B cell (primary cell): Measurements from ENCODE around the gene RALBP1. TPM values are rescaled to one million over a fixed set of nuclear protein-coding genes. Genes with fewer than 3 reads are reported as not detected.
"Not testable (repeated sequence)": the region's sequence is repeated elsewhere in the genome, so short reads cannot be mapped to it uniquely, and the experiment has no call there.

Experiments used
- ATAC-seq: fragments of 200-7000 bp; cut with Tn5 transposase; one replicate; pipeline ENCODE4 v1.10.0; 2021; ENCODE audit warnings: low read depth, mild to moderate bottlenecking, moderate number of reproducible peaks, moderate library complexity
- CTCF ChIA-PET: fragments of 350-600 bp; sonication (Branson Sonifier 250); formaldehyde crosslinking; loops from one replicate; lab custom pipeline; 2021; ENCODE audit warnings: antibody characterized with exemption, inconsistent platforms; lab: Charles Lee
- POLR2A ChIA-PET: fragments of 350-600 bp; sonication (Branson Sonifier 250); formaldehyde crosslinking; loops from one replicate; lab custom pipeline; 2021; ENCODE audit warnings: antibody characterized with exemption; lab: Charles Lee
- DNase-seq: peaks from one replicate; pipeline ENCODE4 v3.0.0; 2013
- H2AFZ ChIP-seq: 2 replicates; pipeline ENCODE4 v1.6.1; 2012; ENCODE audit warnings: mild to moderate bottlenecking, low read depth, low read length; ENCODE audit not compliant: insufficient read depth, poor library complexity, severe bottlenecking
- H3K27ac ChIP-seq, 2 donors: 1 replicate in 1 of 2; 2 replicates in 1 of 2; pipeline ENCODE4 v1.5.1; 2012 to 2013; ENCODE audit warnings: low read length in 2 of 2, mild to moderate bottlenecking in 2 of 2, moderate library complexity in 1 of 2
- H3K27me3 ChIP-seq, 4 experiments: fragments of 200-600 bp in 1 of 4; sonication (generic) in 1 of 4; replicated peaks in 1 of 4; 1 replicate in 2 of 4; 2 replicates in 2 of 4; pipeline versions ENCODE4 v1.6.1 to v1.7.0; 2013 to 2016; ENCODE audit warnings: low read length in 3 of 4, mild to moderate bottlenecking in 2 of 4, mixed read lengths in 1 of 4, moderate library complexity in 1 of 4; ENCODE audit not compliant: insufficient read depth in 4 of 4, control insufficient read depth in 3 of 4; ENCODE audit errors: control extremely low read depth in 1 of 4
- H3K36me3 ChIP-seq, 2 experiments: replicated peaks in 1 of 2; 1 replicate in 1 of 2; 2 replicates in 1 of 2; pipeline versions ENCODE4 v1.6.1 to v1.7.1; 2013; ENCODE audit warnings: low read length in 1 of 2; ENCODE audit not compliant: insufficient read depth in 2 of 2, control insufficient read depth in 1 of 2; ENCODE audit errors: control extremely low read depth in 1 of 2, extremely low read depth in 1 of 2
- H3K4me1 ChIP-seq, 2 donors: fragments of 200-600 bp in 1 of 2; sonication (generic) in 1 of 2; 1 replicate in 1 of 2; 2 replicates in 1 of 2; pipeline versions ENCODE4 v1.5.1 to v1.6.1; 2013 to 2017; ENCODE audit warnings: low read length in 2 of 2; ENCODE audit not compliant: control insufficient read depth in 2 of 2, insufficient read depth in 2 of 2
- H3K4me2 ChIP-seq: replicated peaks from 2 replicates; pipeline ENCODE3; 2012; ENCODE audit warnings: mild to moderate bottlenecking, low read depth, low read length; ENCODE audit not compliant: poor library complexity, severe bottlenecking
- H3K4me3 ChIP-seq, 5 experiments: fragments of 200-600 bp in 1 of 5; sonication (generic) in 1 of 5; 1 replicate in 3 of 5; 2 replicates in 2 of 5; pipeline versions ENCODE4 v1.5.1 to v1.7.0; 2011 to 2016; ENCODE audit warnings: low read length in 4 of 5, mild to moderate bottlenecking in 4 of 5, low read depth in 2 of 5, control low read depth in 1 of 5, moderate library complexity in 1 of 5; ENCODE audit not compliant: insufficient read depth in 1 of 5; ENCODE audit errors: control extremely low read depth in 1 of 5, extremely low read depth in 1 of 5
- H3K79me2 ChIP-seq: fragments of 200-600 bp; sonication (generic); one replicate; pipeline ENCODE4 v1.6.0; 2016; ENCODE audit warnings: low read length; ENCODE audit not compliant: control insufficient read depth, insufficient read depth
- H3K9ac ChIP-seq: fragments of 200-600 bp; sonication (generic); 2 replicates; pipeline ENCODE4 v1.6.1; 2017; ENCODE audit warnings: mild to moderate bottlenecking, low read length, moderate library complexity
- H3K9me3 ChIP-seq, 3 donors: one replicate each; pipeline versions ENCODE4 v1.6.1 to v1.7.1; 2013; ENCODE audit warnings: low read length in 2 of 3; ENCODE audit not compliant: control insufficient read depth in 2 of 3, insufficient read depth in 1 of 3; ENCODE audit errors: control extremely low read depth in 1 of 3
- H4K20me1 ChIP-seq: 2 replicates; pipeline ENCODE4 v1.6.0; 2012; ENCODE audit warnings: mild to moderate bottlenecking, low read length; ENCODE audit not compliant: insufficient read depth, control insufficient read depth, poor library complexity, severe bottlenecking
- H3K27ac Mint-ChIP-seq: one replicate; pipeline ENCODE4 v1.8.0; 2021; ENCODE audit warnings: mixed read lengths
- H3K27me3 Mint-ChIP-seq: one replicate; pipeline ENCODE4 v1.8.0; 2021; ENCODE audit warnings: mixed read lengths
- H3K4me1 Mint-ChIP-seq: one replicate; pipeline ENCODE4 v1.8.0; 2021; ENCODE audit warnings: mixed read lengths
- H3K4me3 Mint-ChIP-seq: one replicate; pipeline ENCODE4 v1.8.0; 2021; ENCODE audit warnings: mixed read lengths
- H3K9me3 Mint-ChIP-seq: one replicate; pipeline ENCODE4 v1.8.0; 2022; ENCODE audit warnings: mixed read lengths; ENCODE audit not compliant: insufficient read depth
- EZH2 ChIP-seq: IDR thresholded peaks from 2 replicates; pipeline ENCODE4 v1.6.1; 2012; ENCODE audit warnings: borderline replicate concordance, low read depth, mild to moderate bottlenecking, moderate library complexity, low read length; ENCODE audit not compliant: insufficient read depth, poor library complexity, severe bottlenecking
- WGBS: methylation state at CpG from one replicate; pipeline ENCODE4 v1.1.5; 2013; ENCODE audit warnings: missing lambda C conversion rate; ENCODE audit not compliant: insufficient coverage; 5-methylcytosine and 5-hydroxymethylcytosine counted together
- intact Hi-C: fragments of 100-400 bp; cut with micrococcal nuclease; formaldehyde crosslinking; loops from one replicate; pipeline ENCODE4 v1.10.0; 2022
- polyA plus RNA-seq: library from polyadenylated mRNA; depleted of rRNA; stranded (reverse); fragments of >200 nt; gene quantifications from 2 replicates; pipeline ENCODE4 v1.2.3, GENCODE V29; 2012
- total RNA-seq, 2 donors: library from RNA; stranded (reverse); fragments of 120-200 nt in 1 of 2; gene quantifications; 1 replicate in 1 of 2; 2 replicates in 1 of 2; pipeline versions ENCODE4 v1.2.3 to v1.2.4, GENCODE V29; 2013 to 2022
- TF ChIP-seq, protein P1 (sequence below): fragments of 200-600 bp; IDR thresholded peaks from one replicate; pipeline ENCODE4 v1.8.0; 2022; ENCODE audit warnings: antibody characterized with exemption, mild to moderate bottlenecking

Gene RALBP1
- total and polyA plus RNA-seq, 2 donors (not counting 1 experiment from before 2014, with no cell fraction given): 14.9 to 38.0 TPM

DNA sequence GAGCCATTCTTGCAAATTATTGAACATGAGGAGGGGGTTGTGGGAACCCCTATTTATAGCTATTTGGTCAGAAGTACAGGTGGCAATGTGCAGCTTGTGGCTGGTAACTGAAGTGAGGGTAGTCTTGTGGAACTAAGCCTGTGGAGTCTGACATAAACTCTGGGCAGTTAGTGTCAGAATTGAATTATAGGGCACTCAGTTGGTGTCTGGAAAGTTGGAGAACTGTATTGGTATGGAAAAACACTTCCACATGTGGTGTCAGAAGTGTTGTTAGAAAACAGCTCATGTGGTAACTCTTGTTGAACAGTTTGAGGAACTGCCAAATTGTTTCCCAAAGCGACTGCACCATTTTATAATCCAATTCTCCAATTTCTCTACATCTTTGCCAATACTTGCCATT is 7.5 kb downstream of the RALBP1 start:
- TF ChIP-seq, protein P1, sequence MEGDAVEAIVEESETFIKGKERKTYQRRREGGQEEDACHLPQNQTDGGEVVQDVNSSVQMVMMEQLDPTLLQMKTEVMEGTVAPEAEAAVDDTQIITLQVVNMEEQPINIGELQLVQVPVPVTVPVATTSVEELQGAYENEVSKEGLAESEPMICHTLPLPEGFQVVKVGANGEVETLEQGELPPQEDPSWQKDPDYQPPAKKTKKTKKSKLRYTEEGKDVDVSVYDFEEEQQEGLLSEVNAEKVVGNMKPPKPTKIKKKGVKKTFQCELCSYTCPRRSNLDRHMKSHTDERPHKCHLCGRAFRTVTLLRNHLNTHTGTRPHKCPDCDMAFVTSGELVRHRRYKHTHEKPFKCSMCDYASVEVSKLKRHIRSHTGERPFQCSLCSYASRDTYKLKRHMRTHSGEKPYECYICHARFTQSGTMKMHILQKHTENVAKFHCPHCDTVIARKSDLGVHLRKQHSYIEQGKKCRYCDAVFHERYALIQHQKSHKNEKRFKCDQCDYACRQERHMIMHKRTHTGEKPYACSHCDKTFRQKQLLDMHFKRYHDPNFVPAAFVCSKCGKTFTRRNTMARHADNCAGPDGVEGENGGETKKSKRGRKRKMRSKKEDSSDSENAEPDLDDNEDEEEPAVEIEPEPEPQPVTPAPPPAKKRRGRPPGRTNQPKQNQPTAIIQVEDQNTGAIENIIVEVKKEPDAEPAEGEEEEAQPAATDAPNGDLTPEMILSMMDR: no peak
- no peak for TF ChIP-seq EZH2
- no peak overlapping the region for H3K4me3 Mint-ChIP-seq
- peaks cover 44% of the 10 kb centered on the region for H3K4me1 Mint-ChIP-seq
- no peaks in the 10 kb centered on the region for H3K9me3 Mint-ChIP-seq
- H3K27ac Mint-ChIP-seq: no peak overlapping the region
- intact Hi-C loops: no loop called here
- no peak overlapping the region for H3K27ac ChIP-seq
- peaks cover 0 to 3% of the 10 kb centered on the region in 2 experiments for H3K36me3 ChIP-seq
- ChIA-PET CTCF (no interaction called here), POLR2A (no interaction called here)
- H2AFZ ChIP-seq: no peak overlapping the region
- H3K79me2 ChIP-seq: peaks cover 92% of the 10 kb centered on the region
- H3K4me1 ChIP-seq: peaks cover 8 to 10% of the 10 kb centered on the region in 2 donors
- H3K27me3 Mint-ChIP-seq: no peaks in the 10 kb centered on the region
- no peak for ATAC-seq
- peaks cover 5% of the 10 kb centered on the region for H4K20me1 ChIP-seq
- H3K4me2 ChIP-seq: no peak overlapping the region
- no peak for DNase-seq
- no CpG with 5 or more reads among the region's 1 CpG for WGBS
- no peak overlapping the region for H3K4me3 ChIP-seq
- H3K9ac ChIP-seq: no peak overlapping the region
- H3K9me3 ChIP-seq: peaks cover 0 to 8% (median 0%) of the 10 kb centered on the region in 3 donors
- no peaks in the 10 kb centered on the region for H3K27me3 ChIP-seq

DNA sequence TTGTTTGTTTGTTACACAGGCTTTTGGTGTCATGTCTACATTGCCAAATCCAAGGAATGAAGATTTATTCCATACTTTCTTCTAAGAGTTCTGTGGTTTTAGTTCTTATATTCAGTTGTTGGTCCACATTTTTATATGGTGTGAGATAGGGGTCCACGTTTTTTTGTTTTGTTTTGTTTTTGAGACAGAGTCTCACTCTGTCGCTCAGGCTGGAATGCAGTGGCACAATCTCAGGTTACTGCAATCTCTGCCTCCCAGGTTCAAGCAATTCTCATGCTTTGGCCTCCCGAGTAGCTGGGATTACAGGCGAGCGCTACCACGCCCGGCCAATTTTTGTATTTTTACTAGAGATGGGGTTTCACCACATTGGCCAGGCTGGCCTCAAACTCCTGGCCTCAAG is 8.2 kb downstream of the RALBP1 start:
- POLR2A ChIA-PET: no interaction called here
- Histone ChIP-seq H3K4me2 (no peak overlapping the region), H3K9ac (no peak overlapping the region), H3K79me2 (peaks cover 92% of the 10 kb centered on the region), H2AFZ (no peak overlapping the region), H3K4me3 (no peak overlapping the region), H3K27me3 (no peaks in the 10 kb centered on the region), H3K9me3 (peaks cover 0 to 8% (median 0%) of the 10 kb centered on the region in 3 donors), H3K27ac (no peak overlapping the region), H3K36me3 (peaks cover 0 to 3% of the 10 kb centered on the region in 2 experiments), H4K20me1 (peaks cover 11% of the 10 kb centered on the region), H3K4me1 (peaks cover 8 to 10% of the 10 kb centered on the region in 2 donors)
- H3K4me1 Mint-ChIP-seq: peaks cover 43% of the 10 kb centered on the region
- DNase-seq: no peak
- ATAC-seq: no peak
- H3K4me3 Mint-ChIP-seq: no peak overlapping the region
- TF ChIP-seq, protein P1: no peak
- TF ChIP-seq EZH2: no peak
- H3K9me3 Mint-ChIP-seq: no peaks in the 10 kb centered on the region
- WGBS: 100% methylated on average over 2 of the region's 7 CpGs
- H3K27me3 Mint-ChIP-seq: no peaks in the 10 kb centered on the region
- CTCF ChIA-PET: no interaction called here
- intact Hi-C loops: no loop called here
- no peak overlapping the region for H3K27ac Mint-ChIP-seq

DNA sequence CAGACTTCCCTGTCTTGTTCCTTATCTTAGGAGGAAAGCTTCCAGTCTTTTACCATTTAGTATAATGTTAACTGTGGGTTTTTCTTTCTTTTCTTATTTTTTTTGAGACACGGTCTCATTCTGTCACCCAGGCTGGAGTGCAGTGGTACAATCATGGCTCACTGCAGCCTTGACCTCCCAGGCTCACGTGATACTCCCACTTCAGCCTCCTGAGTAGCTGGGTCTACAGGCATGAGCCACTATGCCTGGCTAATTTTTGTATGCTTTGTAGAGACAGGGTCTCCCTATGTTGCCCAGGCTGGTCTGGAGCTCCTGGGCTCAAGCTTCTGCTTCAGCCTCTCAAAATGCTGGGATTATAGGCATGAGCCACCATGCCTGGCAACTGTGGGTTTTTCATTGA is 9.5 kb downstream of the RALBP1 start:
- intact Hi-C loops, H2AFZ ChIP-seq, H3K27ac Mint-ChIP-seq, H3K4me1 ChIP-seq, H3K4me2 ChIP-seq, H3K27ac ChIP-seq, CTCF ChIA-PET, H3K4me3 ChIP-seq, H3K9me3 Mint-ChIP-seq, H3K9me3 ChIP-seq, H3K36me3 ChIP-seq, H3K27me3 Mint-ChIP-seq, H3K4me3 Mint-ChIP-seq, POLR2A ChIA-PET, H3K9ac ChIP-seq, H3K27me3 ChIP-seq, ATAC-seq, DNase-seq: not testable (repeated sequence)
- WGBS: 100% methylated on average over 1 of the region's 2 CpGs
- peaks cover 37% of the 10 kb centered on the region for H3K4me1 Mint-ChIP-seq
- Histone ChIP-seq H4K20me1 (peaks cover 14% of the 10 kb centered on the region), H3K79me2 (peaks cover 92% of the 10 kb centered on the region)
